GM23248 (cell line): ENCODE results near the gene ZBTB18. TPM values are rescaled to one million over a fixed set of nuclear protein-coding genes. Genes with fewer than 3 reads are reported as not detected.

Experiments used
- DNase-seq: peaks from one replicate; pipeline ENCODE4 v3.0.0-alpha.2; 2015
- H2AFZ ChIP-seq: fragments of 200-600 bp; sonication (generic); 2 replicates; pipeline ENCODE4 v1.6.1; 2016; ENCODE audit warnings: antibody characterized with exemption
- H3F3A ChIP-seq: fragments of 200-600 bp; sonication (generic); 2 replicates; pipeline ENCODE4 v1.6.1; 2016; ENCODE audit warnings: mild to moderate bottlenecking, antibody characterized with exemption, mixed run types; ENCODE audit not compliant: insufficient read depth
- H3K27ac ChIP-seq: fragments of 200-600 bp; sonication (generic); 2 replicates; pipeline ENCODE4 v1.5.1; 2016; ENCODE audit warnings: mild to moderate bottlenecking
- H3K27me3 ChIP-seq: fragments of 200-600 bp; sonication (generic); replicated peaks from 2 replicates; pipeline ENCODE4 v1.6.1; 2016; ENCODE audit warnings: mild to moderate bottlenecking; ENCODE audit not compliant: insufficient read depth
- H3K36me3 ChIP-seq: fragments of 200-600 bp; sonication (generic); 2 replicates; pipeline ENCODE4 v1.6.1; 2016; ENCODE audit warnings: low read depth, mild to moderate bottlenecking
- H3K4me1 ChIP-seq: fragments of 200-600 bp; sonication (generic); 2 replicates; pipeline ENCODE4 v1.6.1; 2016; ENCODE audit warnings: mild to moderate bottlenecking; ENCODE audit not compliant: insufficient read depth
- H3K4me2 ChIP-seq: fragments of 200-600 bp; sonication (generic); one replicate; pipeline ENCODE4 v1.6.1; 2016; ENCODE audit warnings: mild to moderate bottlenecking; ENCODE audit not compliant: unreplicated experiment
- H3K4me3 ChIP-seq: fragments of 200-600 bp; sonication (generic); 2 replicates; pipeline ENCODE4 v1.5.1; 2016; ENCODE audit warnings: mild to moderate bottlenecking
- H3K79me2 ChIP-seq: fragments of 200-600 bp; sonication (generic); 2 replicates; pipeline ENCODE4 v1.6.1; 2016; ENCODE audit warnings: mild to moderate bottlenecking; ENCODE audit not compliant: insufficient read depth
- H3K9ac ChIP-seq: fragments of 200-600 bp; sonication (generic); 2 replicates; pipeline ENCODE4 v1.6.1; 2016; ENCODE audit warnings: mild to moderate bottlenecking
- H3K9me2 ChIP-seq: fragments of 200-600 bp; sonication (generic); 2 replicates; pipeline ENCODE4 v1.6.1; 2016; ENCODE audit warnings: mixed run types, mild to moderate bottlenecking, moderate library complexity; ENCODE audit not compliant: insufficient read depth
- H3K9me3 ChIP-seq: fragments of 200-600 bp; sonication (generic); one replicate; pipeline ENCODE4 v1.6.1; 2017; ENCODE audit warnings: low read depth
- H4K20me1 ChIP-seq: fragments of 200-600 bp; sonication (generic); 2 replicates; pipeline ENCODE4 v1.6.0; 2016; ENCODE audit not compliant: insufficient read depth
- EZH2 ChIP-seq: fragments of 200-600 bp; sonication (generic); IDR thresholded peaks from 2 replicates; pipeline ENCODE4 v1.6.1; 2018; ENCODE audit warnings: antibody characterized with exemption, mild to moderate bottlenecking; ENCODE audit not compliant: insufficient read depth, poor library complexity, severe bottlenecking
- EZH2phosphoT487 ChIP-seq: fragments of 200-600 bp; sonication (generic); IDR thresholded peaks from 2 replicates; pipeline ENCODE4 v1.6.1; 2018; ENCODE audit warnings: antibody characterized with exemption, moderate library complexity, mild to moderate bottlenecking, low read depth; ENCODE audit not compliant: insufficient read depth
- WGBS, 2 experiments: methylation state at CpG; one replicate each; pipeline ENCODE4 v1.1.6; 2015 to 2017; ENCODE audit warnings: low lambda C conversion rate in 2 of 2, low coverage in 1 of 2; ENCODE audit errors: missing lambda C conversion rate in 2 of 2; 5-methylcytosine and 5-hydroxymethylcytosine counted together
- in situ Hi-C: fragments of 300-500 bp; cut with MboI; formaldehyde crosslinking; loops from 2 replicates; pipeline ENCODE4 v1.15.0; 2020
- polyA plus RNA-seq: library from polyadenylated mRNA; unstranded; fragments of >200 nt; fragmentation: Nextera tagmentation; extraction: Ambion mirVana; gene quantifications from 2 replicates; pipeline ENCODE4 v1.2.1, GENCODE V29; 2016
- total RNA-seq: library from RNA; depleted of rRNA; stranded (reverse); fragments of >200 nt; shearing (Covaris generic); gene quantifications from 2 replicates; pipeline ENCODE4 v1.2.3, GENCODE V29; 2014

ZBTB18 gene
- total and polyA plus RNA-seq, 2 experiments from 2014 or later, result 0.25 to 9.2 TPM

DNA sequence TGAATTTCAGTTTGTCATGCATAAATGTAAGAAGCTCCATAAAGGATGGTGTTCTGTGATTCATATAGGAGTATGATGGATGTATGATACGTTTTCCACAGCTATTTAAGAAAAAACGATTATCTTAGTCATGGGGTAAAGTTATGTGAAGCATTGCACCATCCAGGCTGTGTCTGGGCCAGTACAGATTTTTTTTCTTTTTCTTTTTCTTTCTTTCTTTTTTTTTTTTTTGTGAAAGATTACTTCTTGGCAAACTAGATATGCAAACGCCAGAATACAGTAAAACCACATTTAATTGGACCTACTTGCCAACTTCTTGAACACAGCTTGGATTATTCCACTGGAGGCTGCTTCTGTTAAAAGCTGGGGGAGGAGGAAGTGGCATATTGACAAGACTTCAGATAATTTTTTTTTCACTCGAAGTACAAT, 14.9 kb downstream of the ZBTB18 start:
- Histone ChIP-seq H2AFZ (no peak overlapping the region), H3K79me2 (no peaks in the 10 kb centered on the region), H3K4me2 (peak overlapping the region; percentile 61), H3K36me3 (no peaks in the 10 kb centered on the region), H3K4me1 (peaks cover 21% of the 10 kb centered on the region), H3K9me2 (no peaks in the 10 kb centered on the region), H3K27ac (no peak overlapping the region), H3K9ac (no peak overlapping the region), H3K9me3 (no peaks in the 10 kb centered on the region), H4K20me1 (no peaks in the 10 kb centered on the region), H3K27me3 (no peaks in the 10 kb centered on the region), H3F3A (no peaks in the 10 kb centered on the region), H3K4me3 (no peak overlapping the region)
- WGBS, 2 experiments, result 0 to 1% methylated on average over 4 of the region's 4 CpGs
- no peak for TF ChIP-seq EZH2phosphoT487
- TF ChIP-seq EZH2, result no peak
- in situ Hi-C loops, result no loop called here
- DNase-seq, result peak; percentile 87

DNA sequence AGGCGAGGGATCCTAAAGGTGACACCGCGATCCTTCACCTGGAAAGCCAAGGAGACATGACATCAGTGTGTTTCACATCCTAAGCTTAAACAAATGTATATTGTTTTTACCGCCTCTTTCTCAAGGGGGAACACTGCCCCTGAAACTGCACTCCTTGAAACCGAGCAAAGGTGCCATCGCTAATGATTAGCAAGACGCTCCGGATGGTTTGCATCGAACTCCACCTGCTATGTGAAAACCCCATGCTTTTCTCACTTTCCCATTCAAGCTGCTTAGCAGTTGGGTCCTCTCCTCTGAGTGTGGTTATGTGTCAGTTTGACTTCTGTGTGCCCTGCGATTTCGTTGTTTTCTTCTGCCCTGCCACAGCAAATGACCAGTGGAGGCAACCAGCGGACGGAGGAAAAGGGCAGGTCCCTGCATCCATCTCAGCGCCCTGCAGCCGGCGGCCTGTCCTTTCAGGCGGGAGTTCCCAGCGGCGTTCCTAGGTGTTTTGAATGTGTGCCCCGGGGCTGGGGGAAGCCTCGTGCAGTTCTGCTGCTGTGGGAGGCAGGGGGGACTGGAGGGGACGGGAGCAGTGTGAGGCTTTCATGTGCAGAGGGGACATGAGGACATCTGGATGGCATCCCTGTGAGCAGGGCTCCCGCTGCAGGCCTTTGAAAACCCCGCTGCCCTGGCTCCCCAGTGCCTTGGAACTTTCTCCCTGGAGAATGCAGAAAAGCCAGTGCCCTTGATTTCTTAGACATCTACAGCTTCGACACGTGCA, 16.1 kb downstream of the ZBTB18 start:
- Histone ChIP-seq H3K4me2 (no peak overlapping the region), H3F3A (no peaks in the 10 kb centered on the region), H3K27me3 (no peaks in the 10 kb centered on the region), H2AFZ (no peak overlapping the region), H3K9me3 (no peaks in the 10 kb centered on the region), H3K4me3 (no peak overlapping the region), H3K9ac (no peak overlapping the region), H3K9me2 (no peaks in the 10 kb centered on the region), H3K4me1 (peaks cover 21% of the 10 kb centered on the region), H4K20me1 (no peaks in the 10 kb centered on the region), H3K36me3 (no peaks in the 10 kb centered on the region), H3K79me2 (no peaks in the 10 kb centered on the region), H3K27ac (no peak overlapping the region)
- TF ChIP-seq EZH2, result no peak
- TF ChIP-seq EZH2phosphoT487, result no peak
- in situ Hi-C loops, result no loop called here
- no peak for DNase-seq
- 78 to 83% methylated on average over 26 of the region's 26 CpGs for WGBS, 2 experiments

DNA sequence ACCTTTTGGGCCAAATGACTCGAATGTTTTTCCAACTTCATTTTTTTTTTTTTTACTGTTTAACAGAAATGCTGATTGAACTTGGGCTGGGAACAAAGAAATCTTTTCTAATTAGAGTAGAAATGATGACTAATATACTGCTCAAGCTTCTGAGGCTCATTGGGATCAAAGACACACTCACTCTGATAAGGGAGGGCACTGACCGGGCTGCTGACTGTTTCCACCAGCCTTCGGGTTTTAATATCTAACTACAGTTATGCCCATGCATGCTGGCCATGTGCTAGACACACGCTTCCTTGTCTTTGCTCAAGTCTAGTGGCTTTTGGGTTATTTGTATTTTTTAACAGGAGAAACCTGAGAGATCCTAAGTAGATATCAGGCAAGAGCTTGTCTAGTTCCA, 16.8 kb downstream of the ZBTB18 start:
- H2AFZ ChIP-seq, result no peak overlapping the region
- H3K9me2 ChIP-seq, result no peaks in the 10 kb centered on the region
- H3K27ac ChIP-seq, result no peak overlapping the region
- WGBS, 2 experiments, result 63 to 65% methylated on average over 4 of the region's 4 CpGs
- H3K9ac ChIP-seq, result no peak overlapping the region
- H3K9me3 ChIP-seq, result no peaks in the 10 kb centered on the region
- H4K20me1 ChIP-seq, result no peaks in the 10 kb centered on the region
- no peaks in the 10 kb centered on the region for H3K79me2 ChIP-seq
- no peaks in the 10 kb centered on the region for H3K36me3 ChIP-seq
- TF ChIP-seq EZH2, result no peak
- no peak for TF ChIP-seq EZH2phosphoT487
- in situ Hi-C loops, result no loop called here
- no peaks in the 10 kb centered on the region for H3K27me3 ChIP-seq
- no peaks in the 10 kb centered on the region for H3F3A ChIP-seq
- DNase-seq, result peak; percentile 19
- H3K4me2 ChIP-seq, result no peak overlapping the region
- H3K4me1 ChIP-seq, result peaks cover 21% of the 10 kb centered on the region
- H3K4me3 ChIP-seq, result no peak overlapping the region

DNA sequence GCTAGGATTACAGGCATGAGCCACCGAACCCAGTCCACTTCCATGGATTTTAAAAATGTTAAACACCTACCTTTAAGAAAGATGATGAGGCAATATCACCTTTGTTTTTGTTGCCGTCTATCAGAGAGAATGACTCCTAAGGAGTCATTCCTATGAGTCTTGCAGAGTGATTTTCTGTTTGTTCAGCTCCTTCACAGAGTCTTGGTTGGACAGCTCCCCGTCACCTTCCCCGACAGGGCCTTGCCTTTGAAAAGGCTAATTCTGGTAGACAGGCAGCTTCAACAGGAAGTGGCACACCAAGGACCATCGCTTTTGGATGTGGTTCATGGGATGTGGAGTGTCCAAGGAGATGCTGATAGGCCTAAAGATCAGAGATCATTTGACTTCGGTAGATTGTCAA, 17.5 kb downstream of the ZBTB18 start:
- no peak overlapping the region for H3K27ac ChIP-seq
- 94 to 98% methylated on average over 6 of the region's 6 CpGs for WGBS, 2 experiments

More for the DNA sequence above, 17.5 kb downstream of the ZBTB18 start:
- in situ Hi-C loops, result no loop called here
- Histone ChIP-seq H3K9ac (no peak overlapping the region), H3K4me3 (no peak overlapping the region), H3F3A (no peaks in the 10 kb centered on the region), H3K4me2 (no peak overlapping the region), H3K9me2 (no peaks in the 10 kb centered on the region), H3K9me3 (no peaks in the 10 kb centered on the region), H3K27me3 (peaks cover under 1% of the 10 kb centered on the region; the same call in 1 of the 2 replicates), H3K79me2 (no peaks in the 10 kb centered on the region), H2AFZ (no peak overlapping the region), H3K36me3 (no peaks in the 10 kb centered on the region), H3K4me1 (peaks cover 21% of the 10 kb centered on the region), H4K20me1 (no peaks in the 10 kb centered on the region)
- TF ChIP-seq EZH2 (no peak), EZH2phosphoT487 (no peak)
- DNase-seq, result no peak
